ENCODE results near the gene MAP2. TPM values are rescaled to one million over a fixed set of nuclear protein-coding genes. Genes with fewer than 3 reads are reported as not detected.

The MAP2 gene
- total and polyA plus RNA-seq, 2 of the 8 experiments (the other 6 are each of a cell fraction or from before 2014, with no cell fraction given), result 5.9 to 9.4 TPM

DNA sequence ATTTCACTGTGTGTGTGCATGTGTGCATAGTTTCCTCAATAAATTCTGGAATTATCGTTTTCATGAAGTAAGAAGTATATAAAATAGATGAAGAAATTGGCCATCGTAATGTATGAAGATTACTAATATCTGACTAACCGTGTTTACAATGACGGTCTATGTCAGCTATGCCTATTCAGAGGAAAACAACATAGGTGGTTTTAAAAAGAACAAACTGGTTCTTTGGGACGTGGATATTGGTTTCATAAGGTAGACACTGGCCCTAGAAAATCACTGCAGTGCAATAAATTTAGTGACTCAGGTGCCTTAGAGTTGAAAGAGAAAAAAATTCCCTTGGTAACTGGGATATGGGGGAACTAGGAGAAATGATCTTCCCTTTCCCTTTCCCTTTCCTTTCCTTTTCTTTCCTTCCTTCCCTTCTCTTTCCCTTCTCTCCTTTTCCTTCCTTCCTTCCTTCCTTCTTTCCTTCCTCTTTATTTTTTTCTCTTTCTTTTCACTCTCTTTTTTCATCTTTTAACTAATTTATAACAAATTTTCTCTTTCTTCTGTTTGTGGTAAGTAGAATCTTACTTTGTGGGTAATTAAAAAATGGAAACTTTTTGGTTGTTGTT lies 36.4 kb downstream of the MAP2 start (continued):
- TF ChIP-seq, protein P1, sequence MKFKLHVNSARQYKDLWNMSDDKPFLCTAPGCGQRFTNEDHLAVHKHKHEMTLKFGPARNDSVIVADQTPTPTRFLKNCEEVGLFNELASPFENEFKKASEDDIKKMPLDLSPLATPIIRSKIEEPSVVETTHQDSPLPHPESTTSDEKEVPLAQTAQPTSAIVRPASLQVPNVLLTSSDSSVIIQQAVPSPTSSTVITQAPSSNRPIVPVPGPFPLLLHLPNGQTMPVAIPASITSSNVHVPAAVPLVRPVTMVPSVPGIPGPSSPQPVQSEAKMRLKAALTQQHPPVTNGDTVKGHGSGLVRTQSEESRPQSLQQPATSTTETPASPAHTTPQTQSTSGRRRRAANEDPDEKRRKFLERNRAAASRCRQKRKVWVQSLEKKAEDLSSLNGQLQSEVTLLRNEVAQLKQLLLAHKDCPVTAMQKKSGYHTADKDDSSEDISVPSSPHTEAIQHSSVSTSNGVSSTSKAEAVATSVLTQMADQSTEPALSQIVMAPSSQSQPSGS (IDR thresholded peaks at IDR 0.05; ENCODE audit: low read length), result no peak
- TF ChIP-seq KDM4A (IDR thresholded peaks at IDR 0.05; ENCODE audit: low read depth, low read length, severe bottlenecking) (no peak), HDAC2 (IDR thresholded peaks at IDR 0.05; ENCODE audit: borderline replicate concordance in 1 of 2, low read depth in 2 of 2, low read length in 2 of 2) (no peak), NRF1 (IDR thresholded peaks at IDR 0.05; ENCODE audit: low read depth, low read length) (no peak)
- TF ChIP-seq, protein P2, sequence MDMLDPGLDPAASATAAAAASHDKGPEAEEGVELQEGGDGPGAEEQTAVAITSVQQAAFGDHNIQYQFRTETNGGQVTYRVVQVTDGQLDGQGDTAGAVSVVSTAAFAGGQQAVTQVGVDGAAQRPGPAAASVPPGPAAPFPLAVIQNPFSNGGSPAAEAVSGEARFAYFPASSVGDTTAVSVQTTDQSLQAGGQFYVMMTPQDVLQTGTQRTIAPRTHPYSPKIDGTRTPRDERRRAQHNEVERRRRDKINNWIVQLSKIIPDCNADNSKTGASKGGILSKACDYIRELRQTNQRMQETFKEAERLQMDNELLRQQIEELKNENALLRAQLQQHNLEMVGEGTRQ (IDR thresholded peaks at IDR 0.05; ENCODE audit: low read length), result no peak

Data from H1 (cell line).